GM12891 (cell line): Measurements from ENCODE around the gene CTCF.

ENCODE experiments used
- POLR2A ChIP-seq: IDR thresholded peaks from 2 replicates; pipeline ENCODE4 v1.6.1; 2011; ENCODE audit warnings: low read depth, low read length, control low read depth
- POLR2AphosphoS5 ChIP-seq: IDR thresholded peaks from 2 replicates; pipeline ENCODE4 v1.6.1; 2011; ENCODE audit warnings: low read depth, low read length, control low read depth
- POU2F2 ChIP-seq: IDR thresholded peaks from 2 replicates; pipeline ENCODE4 v1.6.1; 2011; ENCODE audit warnings: low read depth, mild to moderate bottlenecking, control low read depth, low read length, moderate library complexity
- TAF1 ChIP-seq: IDR thresholded peaks from 2 replicates; pipeline ENCODE4 v1.6.1; 2011; ENCODE audit warnings: low read depth, low read length, control low read depth

DNA sequence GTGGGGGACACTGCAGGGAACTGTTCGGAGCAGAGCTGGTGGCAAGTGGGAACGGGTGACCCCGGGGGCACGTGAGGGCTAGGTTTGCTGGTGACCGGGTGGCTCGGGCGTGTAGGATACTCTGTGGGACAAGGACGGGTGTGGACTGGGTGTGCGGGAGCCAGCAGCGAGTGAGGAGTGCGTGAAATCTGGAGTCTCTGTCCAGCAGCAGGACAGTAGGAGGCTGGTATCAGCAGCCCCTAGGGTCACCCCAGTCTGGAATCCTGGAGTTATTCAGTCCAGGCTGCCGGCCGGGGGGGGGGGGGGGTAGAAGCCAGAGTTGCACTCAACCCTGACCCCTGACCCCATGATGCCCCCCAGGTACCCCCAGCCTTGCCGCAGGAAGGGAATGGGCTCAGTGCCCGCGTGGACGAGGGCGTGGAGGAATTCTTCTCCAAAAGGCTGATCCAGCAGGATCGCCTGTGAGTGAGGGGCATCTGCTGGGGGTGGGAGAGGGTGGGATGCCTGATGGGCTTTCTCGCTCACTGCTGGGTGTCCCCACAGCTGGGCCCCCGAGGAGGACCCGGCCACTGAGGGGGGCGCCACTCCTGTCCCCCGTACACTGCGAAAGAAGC lies 91.6 kb downstream of the CTCF start:
- TF ChIP-seq POLR2A (no peak), POLR2AphosphoS5 (no peak), TAF1 (no peak), POU2F2 (no peak)
